ENCODE measurements around the gene CTIF.

CTIF gene

GRCh38 chr18:48683197-48683596 is 144.4 kb downstream of the CTIF start:
- TF ChIP-seq, protein P1, sequence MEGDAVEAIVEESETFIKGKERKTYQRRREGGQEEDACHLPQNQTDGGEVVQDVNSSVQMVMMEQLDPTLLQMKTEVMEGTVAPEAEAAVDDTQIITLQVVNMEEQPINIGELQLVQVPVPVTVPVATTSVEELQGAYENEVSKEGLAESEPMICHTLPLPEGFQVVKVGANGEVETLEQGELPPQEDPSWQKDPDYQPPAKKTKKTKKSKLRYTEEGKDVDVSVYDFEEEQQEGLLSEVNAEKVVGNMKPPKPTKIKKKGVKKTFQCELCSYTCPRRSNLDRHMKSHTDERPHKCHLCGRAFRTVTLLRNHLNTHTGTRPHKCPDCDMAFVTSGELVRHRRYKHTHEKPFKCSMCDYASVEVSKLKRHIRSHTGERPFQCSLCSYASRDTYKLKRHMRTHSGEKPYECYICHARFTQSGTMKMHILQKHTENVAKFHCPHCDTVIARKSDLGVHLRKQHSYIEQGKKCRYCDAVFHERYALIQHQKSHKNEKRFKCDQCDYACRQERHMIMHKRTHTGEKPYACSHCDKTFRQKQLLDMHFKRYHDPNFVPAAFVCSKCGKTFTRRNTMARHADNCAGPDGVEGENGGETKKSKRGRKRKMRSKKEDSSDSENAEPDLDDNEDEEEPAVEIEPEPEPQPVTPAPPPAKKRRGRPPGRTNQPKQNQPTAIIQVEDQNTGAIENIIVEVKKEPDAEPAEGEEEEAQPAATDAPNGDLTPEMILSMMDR (IDR thresholded peaks at IDR 0.05; ENCODE audit: insufficient read depth, low read depth, low read length, missing control alignments): no peak

DNA sequence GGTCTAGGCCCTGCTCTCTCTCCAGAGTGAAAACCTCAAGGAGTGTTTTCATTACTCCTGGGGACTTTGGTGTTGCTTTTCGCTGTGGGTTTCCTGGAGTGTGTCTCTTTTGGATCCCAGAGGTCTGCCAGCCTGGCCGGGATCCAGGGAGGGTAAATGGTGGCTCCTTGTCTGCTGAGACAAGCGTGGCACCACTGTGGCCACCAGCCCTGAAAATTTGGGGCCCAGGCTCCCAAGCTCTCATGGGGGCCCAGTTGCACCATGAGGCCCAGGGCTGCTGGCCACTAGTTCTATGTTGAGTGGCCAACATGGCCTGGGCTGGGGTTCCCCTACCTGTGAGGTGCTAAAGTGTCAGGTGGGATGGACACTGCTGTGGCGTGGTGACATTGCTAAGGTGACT is 144.8 kb downstream of the CTIF start:
- H3K4me3 ChIP-seq (ENCODE audit: low read depth, low read length): no peak overlapping the region
- TF ChIP-seq, protein P1 (IDR thresholded peaks at IDR 0.05; ENCODE audit: insufficient read depth, low read depth, low read length, missing control alignments): no peak
- DNase-seq (ENCODE audit: low read depth): no peak

More at GRCh38 chr18:48683197-48683596, 144.4 kb downstream of the CTIF start:
- DNase-seq (ENCODE audit: low read depth): no peak
- H3K4me3 ChIP-seq (ENCODE audit: low read depth, low read length): no peak overlapping the region

GRCh38 chr18:48687346-48688042 is 148.7 kb downstream of the CTIF start:
- TF ChIP-seq, protein P1 (IDR thresholded peaks at IDR 0.05; ENCODE audit: insufficient read depth, low read depth, low read length, missing control alignments): no peak
- no peak for DNase-seq (ENCODE audit: low read depth)
- no peak overlapping the region for H3K4me3 ChIP-seq (ENCODE audit: low read depth, low read length)

DNA sequence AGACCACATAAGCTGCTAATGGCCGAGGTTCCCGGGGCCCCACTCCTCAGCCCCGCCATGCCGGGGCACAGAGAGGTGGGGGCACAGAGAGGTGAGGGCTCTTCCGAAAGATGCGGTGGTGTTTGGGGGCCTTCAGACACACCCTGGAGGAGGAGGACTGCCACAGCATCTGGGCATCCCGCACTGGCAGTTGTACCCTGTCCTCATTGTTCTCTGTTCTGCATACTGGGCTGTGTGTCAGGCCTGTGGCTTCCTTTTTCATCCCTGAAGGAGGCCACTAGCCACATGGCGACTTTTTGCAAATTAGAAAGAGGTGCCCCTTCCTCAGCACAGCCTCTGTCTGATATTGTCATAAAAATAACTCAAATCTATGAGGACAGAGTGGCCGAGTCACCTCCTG is 150.1 kb downstream of the CTIF start:
- TF ChIP-seq, protein P1 (IDR thresholded peaks at IDR 0.05; ENCODE audit: insufficient read depth, low read depth, low read length, missing control alignments): no peak

DNA sequence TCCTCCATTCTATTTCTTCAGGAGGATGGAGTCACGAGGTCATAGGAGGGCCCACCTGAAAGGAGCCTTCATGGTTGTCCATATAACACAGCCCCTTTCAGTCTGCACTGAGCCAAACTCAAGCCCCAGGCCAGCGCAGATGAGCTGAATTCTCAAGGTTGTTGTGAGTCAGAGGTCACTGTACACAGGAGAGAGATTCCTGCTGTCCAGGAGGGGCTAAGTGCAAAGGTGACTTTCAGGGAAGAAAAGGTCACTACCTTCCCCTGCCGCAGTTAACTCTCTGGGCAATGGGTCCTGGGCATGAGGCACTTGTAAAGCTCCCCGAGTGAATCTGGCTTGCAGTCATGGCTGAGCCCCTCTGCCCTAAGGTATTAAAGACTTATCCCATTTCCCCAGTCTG is 150.7 kb downstream of the CTIF start:
- DNase-seq (ENCODE audit: low read depth): no peak
- TF ChIP-seq, protein P1 (IDR thresholded peaks at IDR 0.05; ENCODE audit: insufficient read depth, low read depth, low read length, missing control alignments): no peak
- no peak overlapping the region for H3K4me3 ChIP-seq (ENCODE audit: low read depth, low read length)

More for the DNA sequence above, 150.1 kb downstream of the CTIF start:
- H3K4me3 ChIP-seq (ENCODE audit: low read depth, low read length): no peak overlapping the region
- no peak for DNase-seq (ENCODE audit: low read depth)

DNA sequence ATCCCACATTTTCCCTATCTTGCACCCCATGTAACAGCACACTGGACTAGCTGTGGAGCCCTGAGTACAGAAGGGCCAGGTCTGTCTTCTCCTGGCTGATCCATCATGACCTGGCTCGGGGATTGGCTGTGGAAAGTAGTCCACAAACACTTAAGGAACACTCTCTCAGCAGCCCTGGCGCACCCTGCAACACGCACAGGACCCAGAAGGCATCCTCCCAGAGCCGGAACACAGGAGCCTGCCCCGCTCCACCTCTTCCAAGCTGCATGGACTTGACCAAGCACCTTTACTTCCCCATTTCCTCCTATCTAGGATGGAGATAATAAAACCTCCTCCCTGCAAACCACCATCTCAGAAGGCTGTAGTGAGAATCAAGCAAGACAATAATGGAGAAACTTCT is 151.7 kb downstream of the CTIF start:
- no peak for DNase-seq (ENCODE audit: low read depth)
- TF ChIP-seq, protein P1 (IDR thresholded peaks at IDR 0.05; ENCODE audit: insufficient read depth, low read depth, low read length, missing control alignments): no peak

DNA sequence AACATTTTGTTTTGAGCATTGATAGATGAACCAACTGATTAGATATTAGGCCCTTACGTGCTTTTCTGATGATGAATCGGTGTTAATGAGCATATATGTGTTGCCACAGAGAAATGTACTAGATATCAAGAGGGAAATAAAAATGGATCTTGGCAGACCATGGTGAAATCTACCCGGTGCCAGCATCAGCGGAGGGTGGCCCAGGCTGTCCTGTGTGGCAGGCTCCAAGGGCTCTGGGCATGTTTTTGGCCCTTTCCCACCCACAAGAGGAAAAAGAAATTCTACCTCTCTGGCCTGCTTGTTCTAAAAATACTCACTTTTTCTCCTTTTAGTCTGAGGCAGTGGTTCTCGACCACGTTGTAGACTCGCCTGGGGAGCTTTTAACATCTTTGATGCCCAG is 154.2 kb downstream of the CTIF start:
- TF ChIP-seq, protein P1 (IDR thresholded peaks at IDR 0.05; ENCODE audit: insufficient read depth, low read depth, low read length, missing control alignments): no peak
- H3K4me3 ChIP-seq (ENCODE audit: low read depth, low read length): no peak overlapping the region
- DNase-seq (ENCODE audit: low read depth): no peak

More for the DNA sequence above, 151.7 kb downstream of the CTIF start:
- H3K4me3 ChIP-seq (ENCODE audit: low read depth, low read length): no peak overlapping the region
